Vagina (tissue), 2 donors: ENCODE data around the gene RAB17. TPM values are rescaled to one million over a fixed set of nuclear protein-coding genes. Genes with fewer than 3 reads are reported as not detected.
A peak's percentile ranks its signal among the peaks of the same experiment; 100 is the strongest.

ENCODE experiments used
- DNase-seq, 2 donors: peaks; one replicate each; pipeline ENCODE4 v3.0.0-alpha.2; 2017; ENCODE audit errors: extremely low spot score in 2 of 2
- H3K27ac ChIP-seq: fragments of 200-600 bp; sonication (generic); one replicate; pipeline ENCODE4 v1.5.1; 2019
- H3K27me3 ChIP-seq: fragments of 200-600 bp; sonication (generic); one replicate; pipeline ENCODE4 v1.5.1; 2019
- H3K36me3 ChIP-seq, 2 donors: fragments of 200-600 bp; sonication (generic); one replicate each; pipeline ENCODE4 v1.5.1; 2017 to 2019
- H3K4me1 ChIP-seq: fragments of 200-600 bp; sonication (generic); one replicate; pipeline ENCODE4 v1.5.1; 2019
- H3K4me3 ChIP-seq, 2 donors: fragments of 200-600 bp; sonication (generic); 1 replicate in 1 of 2; 2 replicates in 1 of 2; pipeline ENCODE4 v1.5.1; 2016 to 2019
- H3K9me3 ChIP-seq: fragments of 200-600 bp; sonication (generic); one replicate; pipeline ENCODE4 v1.5.1; 2019
- CTCF ChIP-seq, 3 experiments: fragments of 450-650 bp in 2 of 3; fragments of 200-600 bp in 1 of 3; sonication (generic) in 1 of 3; IDR thresholded peaks; one replicate each; pipeline ENCODE4 v1.5.1; 2017 to 2019; ENCODE audit warnings: antibody characterized with exemption in 3 of 3, mild to moderate bottlenecking in 2 of 3, moderate library complexity in 2 of 3
- POLR2A ChIP-seq, 2 donors: fragments of 450-650 bp; IDR thresholded peaks; one replicate each; pipeline ENCODE4 v1.6.1; 2017; ENCODE audit warnings: antibody characterized with exemption in 2 of 2, mild to moderate bottlenecking in 2 of 2, moderate library complexity in 2 of 2
- POLR2AphosphoS5 ChIP-seq, 2 donors: sonication (generic); formaldehyde crosslinking; IDR thresholded peaks; one replicate each; pipeline ENCODE4 v1.9.0; 2017; ENCODE audit warnings: antibody characterized with exemption in 2 of 2, mild to moderate bottlenecking in 2 of 2, low read depth in 1 of 2; ENCODE audit not compliant: insufficient read depth in 1 of 2
- intact Hi-C: fragments of 100-400 bp; cut with DNase I; formaldehyde crosslinking; loops from one replicate; pipeline ENCODE4 v1.15.1; 2023
- total RNA-seq: library from RNA; depleted of rRNA; stranded (reverse); fragments of >200 nt; gene quantifications from one replicate; pipeline ENCODE4 v1.2.3, GENCODE V29; 2016

RAB17 gene
- total RNA-seq, 1 donor from 2014 or later: not detected

GRCh38 chr2:237546040-237546875 is 44.3 kb downstream of the RAB17 start:
- TF ChIP-seq CTCF (IDR thresholded peaks at IDR 0.05): no peak
- TF ChIP-seq POLR2A (IDR thresholded peaks at IDR 0.05): no peak
- no peak for TF ChIP-seq POLR2AphosphoS5 (IDR thresholded peaks at IDR 0.05; ENCODE audit: insufficient read depth in 1 of 2, low read depth in 1 of 2)
- DNase-seq: no peak
- Histone ChIP-seq H3K4me1 (peaks cover 9% of the 10 kb centered on the region), H3K9me3 (no peaks in the 10 kb centered on the region), H3K4me3 (no peak overlapping the region), H3K27ac (peak overlapping the region; percentile 23), H3K36me3 (peaks cover 0 to 15% of the 10 kb centered on the region in 2 donors), H3K27me3 (no peaks in the 10 kb centered on the region)
- intact Hi-C loops: no loop called here

- intact Hi-C loops: no loop called here
- TF ChIP-seq POLR2AphosphoS5 (IDR thresholded peaks at IDR 0.05; ENCODE audit: insufficient read depth in 1 of 2, low read depth in 1 of 2) (no peak), POLR2A (IDR thresholded peaks at IDR 0.05) (no peak), CTCF (IDR thresholded peaks at IDR 0.05) (no peak)
- Histone ChIP-seq H3K4me1 (peaks cover 27% of the 10 kb centered on the region), H3K27ac (peak overlapping the region; percentile 65), H3K9me3 (no peaks in the 10 kb centered on the region), H3K36me3 (peaks cover 0 to 4% of the 10 kb centered on the region in 2 donors), H3K27me3 (no peaks in the 10 kb centered on the region), H3K4me3 (no peak overlapping the region)
- no peak for DNase-seq
These were observed 48.4 kb downstream of the RAB17 start for GRCh38 chr2:237542001-237542704.

- TF ChIP-seq POLR2A (IDR thresholded peaks at IDR 0.05): no peak
- no peak for TF ChIP-seq CTCF (IDR thresholded peaks at IDR 0.05)
- TF ChIP-seq POLR2AphosphoS5 (IDR thresholded peaks at IDR 0.05; ENCODE audit: insufficient read depth in 1 of 2, low read depth in 1 of 2): no peak
These were observed 49.3 kb downstream of the RAB17 start for GRCh38 chr2:237541243-237541642.

GRCh38 chr2:237540823-237541222 is 49.7 kb downstream of the RAB17 start:
- no peaks in the 10 kb centered on the region for H3K36me3 ChIP-seq
- DNase-seq: no peak
- H3K27ac ChIP-seq: peak overlapping the region; percentile 65
- TF ChIP-seq CTCF (IDR thresholded peaks at IDR 0.05) (no peak), POLR2AphosphoS5 (IDR thresholded peaks at IDR 0.05; ENCODE audit: insufficient read depth in 1 of 2, low read depth in 1 of 2) (no peak), POLR2A (IDR thresholded peaks at IDR 0.05) (no peak)
- no peaks in the 10 kb centered on the region for H3K27me3 ChIP-seq
- intact Hi-C loops: no loop called here
- peaks cover 27% of the 10 kb centered on the region for H3K4me1 ChIP-seq
- no peaks in the 10 kb centered on the region for H3K9me3 ChIP-seq
- no peak overlapping the region for H3K4me3 ChIP-seq

More at GRCh38 chr2:237541243-237541642, 49.3 kb downstream of the RAB17 start:
- H3K9me3 ChIP-seq: no peaks in the 10 kb centered on the region
- peaks cover 27% of the 10 kb centered on the region for H3K4me1 ChIP-seq
- H3K27me3 ChIP-seq: no peaks in the 10 kb centered on the region
- no peak overlapping the region for H3K4me3 ChIP-seq
- H3K27ac ChIP-seq: peak overlapping the region; percentile 65
- no peaks in the 10 kb centered on the region for H3K36me3 ChIP-seq
- intact Hi-C loops: no loop called here
- DNase-seq: no peak
